Stimulated activated CD8-positive, alpha-beta memory T cell treated with anti-CD3 and anti-CD28 coated beads, Interleukin-12 subunit alpha, Interleukin-12 subunit beta, amount 100 ng/mL, for 4 hours (primary cell): Measurements from ENCODE around the gene JOSD2.

Experiments used
- DNase-seq: peaks from one replicate; pipeline ENCODE4 v3.0.0-alpha.2; 2020; ENCODE audit warnings: low read depth

The JOSD2 gene, protein sequence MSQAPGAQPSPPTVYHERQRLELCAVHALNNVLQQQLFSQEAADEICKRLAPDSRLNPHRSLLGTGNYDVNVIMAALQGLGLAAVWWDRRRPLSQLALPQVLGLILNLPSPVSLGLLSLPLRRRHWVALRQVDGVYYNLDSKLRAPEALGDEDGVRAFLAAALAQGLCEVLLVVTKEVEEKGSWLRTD

DNA sequence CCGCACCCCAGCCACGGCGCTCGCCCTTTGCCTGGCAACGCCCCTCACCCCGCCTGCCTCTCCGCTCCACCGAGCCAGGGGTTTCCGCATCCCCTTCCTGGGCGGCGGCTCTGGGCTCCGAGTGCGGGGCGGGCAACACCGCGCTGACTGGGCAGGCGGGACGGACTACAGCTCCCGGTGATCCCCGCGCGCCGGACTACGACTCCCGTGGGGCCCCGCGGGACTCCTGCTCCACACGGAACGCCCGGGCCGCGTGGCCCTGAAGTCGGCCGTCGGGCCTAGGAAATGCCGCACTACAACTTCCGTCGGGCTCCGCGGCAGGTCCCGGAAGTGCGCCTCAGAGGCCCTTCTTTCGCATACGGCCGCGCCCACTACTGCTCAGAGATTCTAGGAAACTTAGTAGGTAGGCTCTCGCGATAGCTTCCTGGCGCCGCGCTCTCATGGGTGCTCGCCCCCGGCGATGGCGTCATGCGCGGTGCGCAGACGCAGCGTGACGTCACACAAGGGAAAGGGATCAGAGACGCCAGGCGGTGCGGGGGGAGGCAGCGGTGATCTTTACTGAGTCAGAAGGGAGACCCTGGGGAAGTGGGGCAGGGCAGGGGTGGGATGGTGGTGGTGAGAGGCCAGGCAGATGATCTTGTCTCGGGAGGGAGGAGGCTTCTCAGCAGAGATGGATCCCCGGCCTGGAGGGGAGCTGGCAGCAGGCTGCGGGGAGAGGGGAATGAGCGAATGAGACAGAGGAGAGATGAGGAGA is at the start of gene JOSD2:
TSS of gene JOSD2 (minus strand) at position 123 of the 754 bp plus-strand sequence. CDS start 760 bp downstream, outside the sequence.
- DNase-seq = peak; percentile 96

DNA sequence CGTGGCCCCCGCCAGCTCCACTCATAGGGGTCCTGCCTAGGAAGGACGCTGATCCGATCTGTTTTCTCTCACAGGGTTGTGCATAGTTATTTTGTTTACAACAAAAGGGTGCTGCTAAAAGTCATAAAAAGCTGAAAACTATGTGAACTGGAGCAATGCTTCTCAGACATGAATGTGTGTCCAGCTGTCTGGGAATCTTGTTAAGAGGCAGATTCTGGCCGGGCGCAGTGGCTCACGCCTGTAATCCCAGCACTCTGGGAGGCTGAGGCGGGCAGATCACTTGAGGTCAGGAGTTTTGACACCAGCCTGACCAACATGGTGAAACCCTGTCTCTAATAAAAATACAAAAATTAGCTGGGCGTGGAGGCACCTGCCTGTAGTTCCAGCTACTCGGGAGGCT is 48.6 kb upstream of the JOSD2 start:
- DNase-seq = no peak

DNA sequence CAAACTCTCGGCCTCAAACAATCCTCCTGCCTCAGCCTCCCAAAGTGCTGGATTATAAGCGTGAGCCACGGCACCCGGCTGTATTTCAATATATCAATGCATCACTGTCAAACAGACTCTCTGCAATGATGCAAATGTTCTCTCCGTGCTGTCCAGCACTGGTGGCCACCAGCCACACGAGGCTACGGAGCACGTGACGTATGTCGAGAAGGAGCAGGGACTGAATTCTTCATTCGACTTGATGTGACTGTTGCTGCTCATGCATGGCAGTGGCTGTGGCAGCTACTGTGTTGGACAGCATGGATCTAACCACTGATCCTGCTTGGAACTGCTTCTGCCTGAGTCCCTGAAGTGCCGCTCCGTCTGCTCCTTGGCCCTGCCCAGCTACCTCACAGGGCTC is 47.5 kb upstream of the JOSD2 start:
- no peak for DNase-seq

DNA sequence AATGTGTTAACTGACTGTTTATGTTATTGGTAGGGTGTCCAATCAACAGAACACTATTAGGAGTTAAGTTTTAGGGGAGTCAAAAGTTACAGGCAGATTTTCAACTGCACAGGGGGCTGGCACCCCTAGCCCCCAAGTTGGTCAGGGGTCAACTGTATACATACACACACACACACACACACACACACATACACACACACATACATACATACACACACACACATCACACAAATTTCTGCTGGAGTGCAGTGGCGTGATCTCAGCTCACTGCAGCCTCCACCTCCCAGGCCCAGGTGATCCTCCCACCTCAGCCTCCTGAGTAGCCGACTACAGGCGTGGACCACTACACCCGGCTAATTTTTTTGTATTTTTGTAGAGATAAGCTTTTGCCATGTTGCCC is 47.0 kb upstream of the JOSD2 start:
- no peak for DNase-seq

DNA sequence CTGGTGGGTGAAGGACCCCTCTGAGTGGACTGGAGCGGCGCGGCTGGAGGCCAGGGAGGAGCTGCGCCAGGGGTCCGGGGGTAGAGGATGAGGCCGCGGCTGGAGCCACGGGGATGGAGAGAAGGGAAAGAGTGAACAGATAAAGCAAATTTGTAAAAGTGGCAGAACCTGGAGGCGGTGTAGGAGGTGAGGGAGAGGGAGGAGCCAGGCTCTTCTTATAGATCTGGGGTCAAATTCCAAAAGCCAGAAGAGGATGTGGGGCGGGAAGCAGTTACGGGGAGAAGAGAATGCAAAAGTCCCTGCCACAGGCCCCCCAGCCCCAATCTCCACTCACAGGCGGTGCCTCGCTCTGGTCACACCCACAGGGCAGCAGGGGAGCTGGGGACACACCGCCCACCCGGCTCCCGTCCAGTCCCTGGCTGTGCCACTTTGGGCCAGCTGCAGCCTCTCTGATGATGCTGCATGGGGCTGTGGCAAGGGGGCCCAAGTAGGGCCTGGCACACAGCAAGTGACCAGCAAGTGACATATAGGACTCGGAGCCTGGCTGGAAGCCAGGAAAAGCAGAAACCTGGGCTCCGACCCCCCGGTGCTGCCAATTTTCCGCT is 46.1 kb upstream of the JOSD2 start:
- DNase-seq = no peak

DNA sequence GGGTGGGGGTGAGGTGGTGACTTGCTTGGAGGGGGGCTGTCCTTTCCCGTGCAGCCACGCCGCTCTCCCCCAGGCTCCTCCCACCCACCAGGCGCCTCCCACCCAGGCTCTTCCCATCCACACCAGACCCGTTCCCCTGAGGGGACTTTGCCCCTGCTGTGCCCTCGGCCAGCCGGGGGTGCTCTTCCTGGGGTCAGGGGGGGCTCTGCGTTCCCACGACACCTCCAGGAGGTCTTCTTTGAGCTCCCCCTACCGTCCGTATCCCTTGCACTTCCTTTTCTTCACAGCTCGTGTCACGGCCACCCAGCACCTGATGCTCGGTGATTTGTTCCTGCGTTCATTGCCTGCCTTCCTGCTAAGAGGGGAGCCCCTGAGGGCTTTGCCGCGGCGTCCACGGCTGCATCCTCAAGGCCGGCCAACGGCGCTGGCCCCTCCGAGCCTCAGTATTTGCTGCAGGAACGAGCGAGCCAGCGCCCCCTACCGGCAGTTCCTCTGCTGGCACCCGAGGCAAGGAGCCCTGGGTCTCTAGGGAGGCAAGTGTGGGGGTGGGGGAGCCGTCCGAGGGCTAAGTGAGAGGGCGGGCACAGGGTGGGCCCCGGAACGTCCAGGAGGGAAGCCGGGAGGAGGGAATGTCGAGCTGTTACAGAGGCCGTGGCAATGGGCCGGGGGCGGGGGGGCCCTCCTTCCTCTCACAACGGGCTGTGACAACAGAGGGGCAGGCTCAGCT is 45.5 kb upstream of the JOSD2 start:
- DNase-seq = peak; percentile 34

DNA sequence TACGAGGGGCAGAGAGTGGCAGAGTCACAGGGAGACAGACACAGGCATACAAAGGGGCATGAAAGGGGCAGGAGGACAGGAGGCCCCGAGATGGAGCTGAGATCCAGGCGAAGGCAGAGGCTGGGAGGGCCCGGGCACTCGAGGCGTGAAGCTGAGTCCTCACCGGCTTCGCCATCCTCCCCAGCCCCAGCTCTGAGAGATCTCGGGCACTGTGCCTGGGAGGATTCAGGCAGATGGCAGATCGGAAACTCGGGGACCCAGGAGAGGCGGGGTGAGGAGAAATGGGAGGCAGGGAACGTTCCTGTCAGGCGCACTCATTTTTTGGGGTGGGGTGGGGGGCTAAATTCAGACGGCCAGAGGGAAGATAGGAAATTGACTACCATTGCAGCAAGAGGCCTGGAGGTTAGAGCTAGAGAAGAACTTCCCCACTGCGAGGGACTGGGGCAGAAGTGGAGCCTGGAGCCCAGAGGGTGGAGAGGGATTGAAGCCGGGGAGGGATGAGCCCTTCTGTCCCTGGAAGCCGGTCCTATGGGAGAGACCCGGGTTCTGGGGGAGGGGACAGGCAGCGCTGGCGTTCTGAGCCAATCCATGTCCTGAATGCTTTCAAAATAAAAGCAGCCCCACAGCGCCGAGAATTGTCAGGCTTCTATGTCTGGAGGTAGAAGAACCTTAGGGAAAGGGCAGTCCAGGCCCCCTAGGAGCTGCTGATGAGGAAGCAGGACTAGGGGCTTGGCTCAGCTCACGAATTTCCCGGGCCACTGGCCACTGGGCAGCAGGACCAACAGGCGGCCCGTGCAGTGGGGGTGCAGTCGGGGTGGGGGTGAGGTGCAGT is 44.7 kb upstream of the JOSD2 start:
- DNase-seq = no peak

DNA sequence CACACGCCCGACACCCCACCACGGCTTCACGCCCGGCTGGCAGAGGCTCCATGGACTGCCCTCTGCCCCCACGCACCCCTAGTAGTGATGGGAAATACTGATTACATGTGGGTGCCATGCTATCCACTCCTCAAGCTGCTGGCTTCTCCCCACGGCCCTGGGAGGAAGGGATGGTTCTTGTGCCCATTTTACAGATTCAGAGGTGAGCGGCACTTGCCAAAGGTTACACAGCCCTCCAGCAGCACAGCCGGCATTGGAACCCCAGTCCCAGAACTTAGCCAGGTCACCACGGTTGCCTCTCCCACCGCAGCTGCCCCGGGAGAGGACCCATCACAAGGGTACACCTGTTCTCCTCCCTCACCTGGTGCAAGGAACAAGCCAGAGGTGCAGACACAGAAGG is 44.0 kb upstream of the JOSD2 start:
- DNase-seq = no peak

DNA sequence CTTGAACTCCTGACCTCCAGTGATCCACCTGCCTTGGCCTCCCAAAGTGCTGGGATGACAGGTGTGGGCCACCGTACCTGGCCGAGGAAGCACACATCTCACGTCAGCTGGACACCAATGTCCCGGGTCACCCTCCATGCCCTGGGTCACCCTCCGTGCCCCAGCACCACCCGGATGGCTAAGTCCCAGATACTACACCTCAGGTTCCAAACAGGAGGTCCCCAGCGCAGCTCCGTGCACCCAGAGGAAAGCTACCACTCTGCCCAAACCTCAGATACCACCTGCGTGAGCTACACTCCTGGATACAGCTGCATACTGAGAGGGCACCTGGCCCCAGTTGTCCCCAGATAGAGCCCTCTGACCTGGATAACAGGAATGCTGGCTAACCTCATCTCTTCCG is 43.2 kb upstream of the JOSD2 start:
- no peak for DNase-seq

DNA sequence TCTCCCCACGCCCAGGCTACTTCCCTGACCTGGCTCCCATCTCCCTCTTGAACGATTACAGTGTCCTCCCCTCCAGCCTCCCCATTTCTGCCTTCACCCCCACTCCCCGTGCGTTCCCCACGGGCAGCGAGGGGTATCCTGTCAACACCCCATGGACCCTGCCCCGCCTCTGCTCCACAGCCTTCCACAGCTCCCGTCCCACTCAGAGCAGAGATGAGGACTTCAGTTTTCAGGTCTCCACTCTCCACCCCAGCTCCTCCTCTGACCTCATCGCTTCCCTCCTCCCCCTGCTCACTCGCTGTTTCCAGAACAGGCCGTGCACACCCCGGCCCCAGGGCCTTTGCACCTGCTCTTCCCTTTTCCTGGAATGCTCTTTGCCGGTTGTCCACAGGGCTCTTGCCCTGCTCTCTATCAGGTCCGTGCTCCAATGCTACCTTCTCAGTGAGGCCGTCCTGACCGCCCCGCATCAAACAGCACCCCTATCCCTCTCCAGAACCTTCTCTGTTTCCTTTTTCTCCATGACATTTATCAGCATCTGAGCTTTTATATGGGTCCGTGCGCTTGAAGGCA is 42.2 kb upstream of the JOSD2 start:
- DNase-seq = no peak

DNA sequence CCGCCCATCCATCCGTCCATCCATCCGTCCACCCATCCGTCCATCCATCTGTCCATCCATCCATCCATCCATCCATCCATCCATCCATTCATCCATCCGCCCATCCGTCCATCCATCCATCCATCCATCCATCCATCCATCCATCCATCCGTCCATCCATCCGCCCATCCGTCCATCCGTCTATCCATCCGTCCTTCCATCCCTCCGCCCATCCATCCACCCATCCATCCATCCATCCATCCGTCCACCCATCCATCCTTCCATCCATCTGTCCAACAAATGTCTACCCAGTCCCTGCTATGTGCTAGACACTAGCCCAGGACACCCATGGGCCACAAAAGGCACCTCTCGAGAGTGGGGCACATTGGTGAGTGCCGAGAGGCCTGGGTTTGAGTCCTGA is 41.5 kb upstream of the JOSD2 start:
- no peak for DNase-seq

DNA sequence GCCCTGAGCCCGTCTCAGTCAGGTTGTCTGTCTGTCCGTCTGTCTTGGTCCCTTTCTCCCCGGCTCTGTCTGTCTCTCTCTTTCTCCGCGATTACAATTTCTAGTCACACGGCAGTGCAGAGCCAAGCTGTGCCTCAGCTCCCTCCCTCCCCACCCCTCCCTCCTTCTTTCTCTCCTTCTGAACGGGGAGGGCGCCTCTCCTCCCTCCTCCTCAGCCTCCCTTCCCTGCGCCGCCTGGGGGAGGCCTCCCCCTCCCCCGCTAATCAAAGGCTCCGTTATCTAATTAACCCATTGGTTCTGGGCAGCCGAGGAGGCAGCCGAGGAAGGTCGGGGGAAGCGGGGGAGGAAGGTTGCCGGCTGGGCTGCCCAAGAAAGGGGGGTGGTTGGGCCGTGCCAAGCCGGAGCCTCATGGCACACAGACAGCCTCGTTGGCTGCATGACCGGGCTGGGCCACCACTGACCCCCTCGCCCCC is 40.8 kb upstream of the JOSD2 start:
- DNase-seq = no peak

DNA sequence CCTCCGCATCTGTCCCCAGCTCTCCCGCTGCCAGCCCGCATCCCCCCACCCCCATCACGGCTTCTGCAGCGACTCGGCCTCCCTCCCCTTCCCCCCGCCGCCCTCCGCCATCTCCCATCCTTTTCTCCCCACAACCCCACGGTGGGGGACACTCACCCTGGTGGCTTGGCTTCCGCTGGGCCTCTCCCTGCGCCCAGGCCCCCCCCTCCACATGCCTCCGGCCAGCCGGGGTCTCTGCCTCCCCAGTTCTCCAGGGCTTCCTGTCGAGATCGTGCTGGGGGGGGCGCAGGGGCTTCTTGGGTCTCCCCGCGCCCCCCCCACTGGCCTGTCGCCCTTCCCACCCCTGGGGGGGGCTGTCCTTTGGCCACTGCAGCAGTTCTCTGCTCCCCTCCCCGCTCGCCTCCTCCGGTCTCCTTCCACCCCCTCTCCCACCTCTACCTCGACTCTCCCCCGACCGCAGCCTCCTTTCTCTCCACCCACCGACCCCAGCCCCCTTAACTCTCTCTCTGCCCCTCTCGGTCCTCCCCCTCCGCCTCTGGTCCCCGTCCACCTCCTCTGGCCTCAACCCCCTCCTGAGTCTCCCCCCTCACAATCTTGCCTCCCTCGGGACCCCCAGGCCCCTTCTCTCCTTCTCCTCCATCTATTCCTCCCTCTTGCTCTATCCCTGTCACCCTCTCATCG is 40.2 kb upstream of the JOSD2 start:
- DNase-seq = no peak

DNA sequence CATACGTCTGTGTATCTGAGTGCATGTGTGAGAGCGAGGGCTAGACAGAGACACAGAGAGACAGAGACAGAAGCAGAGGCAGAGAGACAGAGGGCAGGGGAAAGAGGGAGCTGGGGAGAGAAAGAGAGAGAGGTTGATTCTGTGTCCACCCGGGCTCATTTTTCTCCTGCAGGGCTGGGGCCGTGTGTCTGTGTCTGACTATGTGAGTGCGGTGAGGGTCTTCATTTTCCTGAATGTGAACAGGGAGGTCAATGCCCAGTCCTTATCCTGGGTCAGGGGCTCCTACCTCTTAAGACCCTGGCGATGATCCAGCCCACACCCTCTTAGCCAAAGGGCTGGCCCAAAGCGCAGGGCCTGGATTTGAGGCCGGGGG is 39.6 kb upstream of the JOSD2 start:
- no peak for DNase-seq

DNA sequence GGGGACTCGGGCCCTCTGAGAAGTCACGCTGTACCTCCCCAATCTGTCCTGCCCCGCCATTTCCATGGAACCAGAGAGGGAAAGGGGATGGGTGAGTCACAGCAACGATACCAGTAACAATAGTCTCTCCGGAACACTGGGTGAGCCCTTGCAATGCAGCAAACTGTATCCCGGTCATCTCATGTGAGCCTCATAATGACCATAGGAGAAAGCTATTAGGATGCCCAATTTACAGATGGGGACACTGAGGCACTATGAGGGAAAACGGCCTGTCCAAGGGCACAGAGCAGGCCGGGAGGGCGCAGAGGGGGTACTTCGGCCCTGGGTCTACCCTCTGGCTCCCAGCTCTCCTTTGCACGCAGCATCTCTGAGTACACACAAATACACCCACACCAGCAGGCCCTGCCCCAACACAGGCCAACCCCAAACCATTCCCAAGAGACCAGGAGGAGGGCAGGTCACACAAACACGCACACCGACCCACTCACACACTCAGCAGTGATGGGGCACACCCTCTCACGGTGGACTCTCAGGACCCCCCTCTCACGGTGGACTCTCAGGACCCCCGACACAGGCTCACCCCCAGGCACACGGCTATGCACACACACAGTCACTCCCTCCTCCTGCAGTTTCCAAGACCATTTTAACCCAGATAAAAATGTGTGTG is 39.1 kb upstream of the JOSD2 start:
- DNase-seq = no peak

DNA sequence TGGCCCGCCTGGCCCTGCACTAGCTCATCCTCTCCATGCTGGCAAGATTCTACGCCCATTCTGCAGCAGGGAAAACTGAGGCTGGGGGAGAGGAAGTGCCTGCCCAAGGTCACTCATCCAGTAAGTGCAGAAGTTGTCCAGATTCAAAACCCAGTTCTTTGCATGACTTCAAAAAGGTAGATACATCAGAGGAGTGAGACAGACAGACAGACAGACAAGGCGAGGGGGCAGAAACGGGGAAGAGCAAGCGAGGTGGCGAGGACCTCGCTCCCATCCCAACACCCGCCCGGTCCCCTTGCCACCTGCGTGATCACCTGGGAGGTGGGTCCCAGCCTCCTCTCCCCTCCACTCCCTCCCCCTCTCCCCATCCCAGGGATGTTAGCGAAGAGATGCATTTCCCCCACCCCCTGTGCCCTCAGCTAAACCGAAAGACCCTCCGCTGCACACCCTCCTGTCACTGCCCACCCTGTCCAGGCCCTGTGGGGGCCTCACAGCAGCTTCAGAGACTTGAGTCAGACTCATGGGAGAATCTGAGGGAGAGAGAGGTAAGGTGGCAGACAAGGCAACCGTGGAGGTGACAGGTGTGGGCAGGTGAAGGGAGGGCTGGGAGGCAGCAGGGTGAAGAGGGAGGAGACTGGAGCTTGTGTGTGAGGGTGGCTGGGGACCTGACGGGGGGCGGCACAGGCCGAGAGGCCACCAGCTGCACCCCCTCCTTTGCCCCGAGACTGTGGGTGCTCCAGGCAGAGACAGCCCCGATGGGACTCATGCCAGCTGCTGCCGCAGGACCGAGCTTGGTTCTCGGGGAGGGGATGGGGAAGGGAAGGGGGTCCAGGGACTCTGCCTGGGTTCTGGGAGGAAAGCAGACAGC is 38.3 kb upstream of the JOSD2 start:
- DNase-seq = no peak

DNA sequence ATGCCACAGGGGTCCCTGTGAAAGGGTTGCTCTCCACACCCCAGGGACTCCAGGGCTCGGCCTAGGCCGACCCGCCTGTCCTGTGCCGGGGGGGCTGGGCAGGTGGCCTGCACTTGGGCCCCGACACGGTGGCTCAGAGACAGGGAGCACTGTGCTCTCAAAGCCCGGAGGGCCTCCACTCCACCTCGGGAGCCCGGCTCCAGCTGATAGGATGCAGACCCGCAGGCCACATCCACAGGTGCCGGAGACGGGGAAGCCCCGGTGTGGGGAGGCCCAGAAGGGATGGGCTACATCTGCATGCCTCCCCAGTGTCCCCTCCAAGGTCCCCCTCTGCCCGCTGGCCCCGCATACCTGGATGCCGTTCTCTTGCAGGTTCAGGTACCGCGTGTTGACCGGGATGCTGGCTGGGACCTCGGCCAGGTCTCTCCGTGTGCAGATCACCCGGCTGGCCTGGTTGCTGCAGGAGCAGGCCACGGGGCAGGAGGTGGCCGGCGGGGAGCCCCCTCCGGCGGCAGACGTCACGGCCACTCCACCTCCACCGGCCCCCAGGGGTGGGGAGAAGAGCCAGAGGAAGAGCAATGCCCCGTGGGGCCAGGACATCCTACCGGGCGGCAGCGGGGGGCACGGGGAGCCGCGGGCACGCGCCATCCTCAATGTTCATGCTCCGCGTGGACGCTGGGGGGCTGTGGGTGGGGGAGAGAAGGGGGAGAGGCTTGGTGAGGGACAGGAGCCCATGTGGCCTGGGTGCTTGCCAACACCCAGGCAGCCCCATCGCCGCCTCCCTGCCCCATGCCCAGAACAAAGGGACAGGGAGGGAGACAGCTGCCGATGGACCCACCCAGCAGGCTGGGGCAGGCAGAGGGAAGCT is 37.4 kb upstream of the JOSD2 start:
- DNase-seq = no peak
